SKM-1 (cell line): ENCODE results near the gene LHX4.

Experiments used
- DNase-seq: peaks from one replicate; lab custom pipeline; 2025; ENCODE audit not compliant: unreplicated experiment; lab: John Stamatoyannopoulos, UW

Gene LHX4

GRCh38 chr1:180294711-180295110 is 64.6 kb downstream of the LHX4 start:
- no peak for DNase-seq

GRCh38 chr1:180295999-180296398 is 65.9 kb downstream of the LHX4 start:
- DNase-seq: no peak

- DNase-seq: no peak
Measured at GRCh38 chr1:180299479-180300221, 69.6 kb downstream of the LHX4 start.

- no peak for DNase-seq
Measured at GRCh38 chr1:180301135-180301742, 71.2 kb downstream of the LHX4 start.

GRCh38 chr1:180309338-180309737 is 79.3 kb downstream of the LHX4 start:
- no peak for DNase-seq

- DNase-seq: no peak
Measured at GRCh38 chr1:180310095-180310494, 80.0 kb downstream of the LHX4 start.

- no peak for DNase-seq
Measured at GRCh38 chr1:180311011-180311730, 81.1 kb downstream of the LHX4 start.

- DNase-seq: no peak
Measured at GRCh38 chr1:180312926-180313325, 82.9 kb downstream of the LHX4 start.

GRCh38 chr1:180327089-180327488 is 97.0 kb downstream of the LHX4 start:
- DNase-seq: no peak
